H1 (cell line): ENCODE measurements around the gene NEGR1. TPM values are rescaled to one million over a fixed set of nuclear protein-coding genes. Genes with fewer than 3 reads are reported as not detected.
"Not testable (repeated sequence)": the region's sequence is repeated elsewhere in the genome, so short reads cannot be mapped to it uniquely, and the experiment has no call there.

Experiments used
- CTCF ChIA-PET: fragments of 300-600 bp; sonication (Branson Sonifier 250); formaldehyde crosslinking; loops from one replicate; lab custom pipeline; 2021; ENCODE audit not compliant: partially characterized antibody; lab: Charles Lee
- POLR2A ChIA-PET: fragments of 300-600 bp; sonication (Branson Sonifier 250); formaldehyde crosslinking; loops from one replicate; lab custom pipeline; 2021; ENCODE audit warnings: inconsistent platforms; ENCODE audit not compliant: partially characterized antibody; lab: Charles Lee
- DNase-seq, 2 experiments: peaks; one replicate each; pipeline versions ENCODE4 v3.0.0 to v3.0.0-alpha.2; 2010 to 2022; ENCODE audit warnings: low spot score in 2 of 2, low read depth in 1 of 2, mixed read lengths in 1 of 2
- FAIRE-seq: peaks from 2 replicates; lab custom pipeline; 2011; peaks lifted over from hg19 to GRCh38; lab: Jason Lieb, UNC
- H2AFZ ChIP-seq: 2 replicates; pipeline ENCODE4 v1.8.1; 2012; ENCODE audit warnings: low read length, inconsistent platforms
- H2AK5ac ChIP-seq: 2 replicates; pipeline ENCODE4 v1.6.1; 2013; ENCODE audit warnings: low read depth, low read length
- H2BK120ac ChIP-seq: replicated peaks from 2 replicates; pipeline ENCODE3; 2013; ENCODE audit warnings: low read depth, low read length, inconsistent platforms
- H2BK12ac ChIP-seq: 2 replicates; pipeline ENCODE4 v1.6.1; 2013; ENCODE audit warnings: low read depth, low read length
- H2BK15ac ChIP-seq: 2 replicates; pipeline ENCODE4 v1.6.1; 2013; ENCODE audit warnings: low read length
- H2BK20ac ChIP-seq: 2 replicates; pipeline ENCODE4 v1.6.1; 2013; ENCODE audit warnings: low read length
- H2BK5ac ChIP-seq: 2 replicates; pipeline ENCODE4 v1.6.1; 2013; ENCODE audit warnings: low read depth, low read length
- H3K14ac ChIP-seq: 2 replicates; pipeline ENCODE4 v1.6.1; 2013; ENCODE audit warnings: inconsistent platforms; ENCODE audit not compliant: insufficient read length
- H3K18ac ChIP-seq: 2 replicates; pipeline ENCODE4 v1.6.1; 2013; ENCODE audit warnings: low read length; ENCODE audit errors: extremely low read depth
- H3K23ac ChIP-seq: 2 replicates; pipeline ENCODE4 v1.6.1; 2013; ENCODE audit warnings: inconsistent platforms; ENCODE audit not compliant: insufficient read length
- H3K23me2 ChIP-seq: 2 replicates; pipeline ENCODE4 v1.6.1; 2013; ENCODE audit warnings: low read depth, low read length
- H3K27ac ChIP-seq: 2 replicates; pipeline ENCODE4 v1.6.1; 2011; ENCODE audit warnings: low read depth, low read length, inconsistent platforms
- H3K27me3 ChIP-seq, 4 experiments: replicated peaks in 1 of 4; 1 replicate in 1 of 4; 2 replicates in 3 of 4; pipeline versions ENCODE4 v1.6.1 to v1.8.1; 2011 to 2013; ENCODE audit warnings: low read length in 3 of 4, mild to moderate bottlenecking in 3 of 4, inconsistent platforms in 2 of 4, mixed read lengths in 2 of 4, moderate library complexity in 1 of 4; ENCODE audit not compliant: control insufficient read depth in 3 of 4, insufficient read depth in 3 of 4; ENCODE audit errors: extremely low read depth in 1 of 4
- H3K36me3 ChIP-seq, 4 experiments: 2 replicates each; pipeline versions ENCODE4 v1.6.1 to v1.8.1; 2011 to 2013; ENCODE audit warnings: mild to moderate bottlenecking in 4 of 4, low read length in 3 of 4, moderate library complexity in 2 of 4, control low read depth in 1 of 4, inconsistent platforms in 1 of 4; ENCODE audit not compliant: insufficient read depth in 4 of 4, control insufficient read depth in 2 of 4
- H3K4ac ChIP-seq: replicated peaks from 2 replicates; pipeline ENCODE3; 2013; ENCODE audit warnings: low read length, low read depth, mixed read lengths, inconsistent platforms; ENCODE audit not compliant: insufficient read length
- H3K4me1 ChIP-seq, 4 experiments: replicated peaks in 1 of 4; 1 replicate in 1 of 4; 2 replicates in 3 of 4; pipeline versions ENCODE4 v1.6.1 to v1.8.1; 2011 to 2013; ENCODE audit warnings: low read length in 3 of 4, inconsistent platforms in 2 of 4, mixed read lengths in 1 of 4; ENCODE audit not compliant: insufficient read depth in 4 of 4, control insufficient read depth in 3 of 4
- H3K4me2 ChIP-seq, 2 experiments: 2 replicates each; pipeline versions ENCODE4 v1.6.1 to v1.8.1; 2011 to 2013; ENCODE audit warnings: low read depth in 2 of 2, low read length in 2 of 2, control low read depth in 1 of 2, inconsistent platforms in 1 of 2, mild to moderate bottlenecking in 1 of 2; ENCODE audit not compliant: insufficient read depth in 1 of 2
- H3K4me3 ChIP-seq, 4 experiments: fragments of 200-600, 300-600 bp in 1 of 4; sonication (generic), shearing (Covaris generic), sonication (Bioruptor Twin) in 1 of 4; 2 replicates each; pipeline versions ENCODE4 v1.5.1 to v1.8.1; 2011 to 2016; ENCODE audit warnings: low read length in 4 of 4, low read depth in 3 of 4, control low read depth in 2 of 4, inconsistent platforms in 2 of 4, mild to moderate bottlenecking in 2 of 4, mixed read lengths in 1 of 4, moderate library complexity in 1 of 4; ENCODE audit not compliant: insufficient read depth in 2 of 4; ENCODE audit errors: extremely low read depth in 1 of 4
- H3K56ac ChIP-seq: replicated peaks from 2 replicates; pipeline ENCODE3; 2013; ENCODE audit warnings: low read depth, mild to moderate bottlenecking, mixed read lengths, low read length, inconsistent platforms; ENCODE audit not compliant: insufficient read length
- H3K79me1 ChIP-seq: 2 replicates; pipeline ENCODE4 v1.6.1; 2013; ENCODE audit warnings: low read depth, low read length, control low read depth
- H3K79me2 ChIP-seq, 2 experiments: 2 replicates each; pipeline versions ENCODE4 v1.6.1 to v1.8.1; 2012 to 2013; ENCODE audit warnings: low read length in 2 of 2, mild to moderate bottlenecking in 2 of 2, inconsistent platforms in 1 of 2; ENCODE audit not compliant: insufficient read depth in 2 of 2, control insufficient read depth in 1 of 2
- H3K9ac ChIP-seq, 4 experiments: replicated peaks in 1 of 4; 1 replicate in 1 of 4; 2 replicates in 3 of 4; pipeline versions ENCODE4 v1.6.1 to v1.8.1; 2011 to 2013; ENCODE audit warnings: low read depth in 3 of 4, low read length in 3 of 4, control low read depth in 2 of 4, mild to moderate bottlenecking in 2 of 4, moderate library complexity in 2 of 4, inconsistent platforms in 1 of 4; ENCODE audit errors: extremely low read depth in 1 of 4
- H3K9me3 ChIP-seq, 2 experiments: 2 replicates each; pipeline versions ENCODE4 v1.6.1 to v1.8.1; 2012 to 2013; ENCODE audit warnings: mild to moderate bottlenecking in 2 of 2, moderate library complexity in 2 of 2, control low read depth in 1 of 2, inconsistent platforms in 1 of 2, low read depth in 1 of 2, low read length in 1 of 2, mixed read lengths in 1 of 2; ENCODE audit not compliant: insufficient read depth in 2 of 2
- H4K20me1 ChIP-seq, 2 experiments: replicated peaks in 1 of 2; 2 replicates each; pipeline versions ENCODE3 to v1.8.1; 2011 to 2013; ENCODE audit warnings: inconsistent platforms in 2 of 2, low read length in 2 of 2, mild to moderate bottlenecking in 1 of 2; ENCODE audit not compliant: insufficient read depth in 2 of 2, control insufficient read depth in 1 of 2
- H4K5ac ChIP-seq: 2 replicates; pipeline ENCODE4 v1.6.1; 2013; ENCODE audit warnings: low read length, low read depth, mixed read lengths, inconsistent platforms; ENCODE audit not compliant: insufficient read length
- H4K8ac ChIP-seq: 2 replicates; pipeline ENCODE4 v1.8.0; 2013; ENCODE audit warnings: mild to moderate bottlenecking, moderate library complexity, low read length, inconsistent platforms; ENCODE audit not compliant: insufficient read depth; ENCODE audit errors: extremely low read depth
- H4K91ac ChIP-seq: replicated peaks from 2 replicates; pipeline ENCODE3; 2013; ENCODE audit warnings: low read length, mixed read lengths, inconsistent platforms; ENCODE audit not compliant: insufficient read length
- CEBPB ChIP-seq: IDR thresholded peaks from 2 replicates; pipeline ENCODE4 v1.6.1; 2012; ENCODE audit warnings: low read depth, low read length
- GABPA ChIP-seq: IDR thresholded peaks from 2 replicates; pipeline ENCODE4 v1.6.1; 2011; ENCODE audit warnings: mild to moderate bottlenecking, low read length, moderate library complexity, borderline replicate concordance; ENCODE audit not compliant: insufficient read depth
- TBP ChIP-seq: IDR thresholded peaks from 2 replicates; pipeline ENCODE4 v1.6.1; 2011; ENCODE audit warnings: low read depth, low read length, improper control_type of control experiment
- WGBS, 2 experiments: shearing (Covaris generic) in 1 of 2; methylation state at CpG; one replicate each; pipeline versions ENCODE4 v1.1.6 to v1.1.7; 2013 to 2015; ENCODE audit warnings: low lambda C conversion rate in 2 of 2, mixed read lengths in 2 of 2, inconsistent platforms in 1 of 2, low coverage in 1 of 2, missing lambda C conversion rate in 1 of 2; ENCODE audit not compliant: insufficient replicate concordance in 2 of 2, insufficient coverage in 1 of 2, insufficient read length in 1 of 2; ENCODE audit errors: extremely low coverage in 1 of 2, missing lambda C conversion rate in 1 of 2; 5-methylcytosine and 5-hydroxymethylcytosine counted together
- polyA plus RNA-seq, 7 experiments: library from polyadenylated mRNA; depleted of rRNA in 3 of 7; stranded (reverse) in 5 of 7; unstranded in 2 of 7; fragments of >200 nt in 5 of 7; fragments of 200-250 nt in 2 of 7; gene quantifications; 1 replicate in 5 of 7; 2 replicates in 1 of 7; 4 replicates in 1 of 7; pipeline versions ENCODE4 v1.2.1 to v1.2.3, GENCODE V29; 2011 to 2013; ENCODE audit warnings: missing spikeins in 2 of 7, mixed read lengths in 2 of 7
- total RNA-seq: library from RNA; stranded (reverse); fragmentation: NEBNext Ultra II Directional; extraction: Animal tissue kit (Norgen Biotek cat#: 25700); gene quantifications from 2 replicates; pipeline ENCODE4 v1.2.1, GENCODE V29; 2021

Gene NEGR1
- total and polyA plus RNA-seq, 2 of the 8 experiments (the other 6 are each of a cell fraction or from before 2014, with no cell fraction given): 0.71 to 1.3 TPM

GRCh38 chr1:72241397-72241796 lies 40.9 kb downstream of the NEGR1 start:
- H2BK120ac ChIP-seq: no peak overlapping the region
- H3K14ac ChIP-seq: no peak overlapping the region
- no peaks in the 10 kb centered on the region for H3K79me1 ChIP-seq
- no peaks in the 10 kb centered on the region for H3K9me3 ChIP-seq
- H3K18ac ChIP-seq: no peak overlapping the region
- no peak overlapping the region for H3K27ac ChIP-seq
- no peaks in the 10 kb centered on the region for H3K36me3 ChIP-seq
- ChIA-PET POLR2A (no interaction called here), CTCF (no interaction called here)
- H3K56ac ChIP-seq: no peak overlapping the region
- H4K20me1 ChIP-seq: no peaks in the 10 kb centered on the region
- H2BK15ac ChIP-seq: no peak overlapping the region
- H2AK5ac ChIP-seq: no peak overlapping the region
- no peak overlapping the region for H4K91ac ChIP-seq
- no peak overlapping the region for H3K4me2 ChIP-seq
- no peaks in the 10 kb centered on the region for H3K4me1 ChIP-seq
- H2BK5ac ChIP-seq: no peak overlapping the region
- no peak overlapping the region for H2BK20ac ChIP-seq
- no peak overlapping the region for H3K4me3 ChIP-seq
- H3K23me2 ChIP-seq: no peaks in the 10 kb centered on the region
- no peak overlapping the region for H3K9ac ChIP-seq
- no peak overlapping the region for H3K23ac ChIP-seq
- 93% methylated on average over 1 of the region's 1 CpG; no CpG with 5 or more reads in 1 of the 2 experiments for WGBS, 2 experiments
- DNase-seq (no peak), FAIRE-seq (no peak)
- no peaks in the 10 kb centered on the region for H3K27me3 ChIP-seq
- no peaks in the 10 kb centered on the region for H3K79me2 ChIP-seq
- TF ChIP-seq CEBPB (0 out of 2 replicates have a peak, but pooled peaks have one; percentile 23), GABPA (no peak), TBP (no peak)
- H3K4ac ChIP-seq: no peak overlapping the region
- H4K5ac ChIP-seq: no peak overlapping the region
- no peak overlapping the region for H4K8ac ChIP-seq
- H2AFZ ChIP-seq: no peak overlapping the region
- no peak overlapping the region for H2BK12ac ChIP-seq

- H4K8ac ChIP-seq, H3K56ac ChIP-seq, H2AK5ac ChIP-seq, H3K79me1 ChIP-seq, H3K4me1 ChIP-seq, H2BK12ac ChIP-seq, DNase-seq, H3K14ac ChIP-seq, H3K27ac ChIP-seq, POLR2A ChIA-PET, H3K23me2 ChIP-seq, H3K4me2 ChIP-seq, H3K4ac ChIP-seq, H4K20me1 ChIP-seq, H3K36me3 ChIP-seq, H3K79me2 ChIP-seq, H4K5ac ChIP-seq, H3K18ac ChIP-seq, H3K4me3 ChIP-seq, H2BK120ac ChIP-seq, CTCF ChIA-PET, H2BK15ac ChIP-seq, H2BK5ac ChIP-seq, H3K9ac ChIP-seq, H4K91ac ChIP-seq, H3K9me3 ChIP-seq, H3K23ac ChIP-seq, H3K27me3 ChIP-seq, H2AFZ ChIP-seq, H2BK20ac ChIP-seq, FAIRE-seq: not testable (repeated sequence)
Observed at GRCh38 chr1:72235931-72236330, 46.4 kb downstream of the NEGR1 start.
